HG02678 (cell line): ENCODE data around the gene MGAM2.
"Not testable (repeated sequence)": the region's sequence is repeated elsewhere in the genome, so short reads cannot be mapped to it uniquely, and the experiment has no call there.

Source experiments
- ATAC-seq: cut with Tn5 transposase; IDR thresholded peaks from one replicate; pipeline ENCODE4 v1.9.1; 2021; ENCODE audit warnings: mild to moderate bottlenecking, moderate library complexity; ENCODE audit not compliant: unreplicated experiment

The MGAM2 gene

DNA sequence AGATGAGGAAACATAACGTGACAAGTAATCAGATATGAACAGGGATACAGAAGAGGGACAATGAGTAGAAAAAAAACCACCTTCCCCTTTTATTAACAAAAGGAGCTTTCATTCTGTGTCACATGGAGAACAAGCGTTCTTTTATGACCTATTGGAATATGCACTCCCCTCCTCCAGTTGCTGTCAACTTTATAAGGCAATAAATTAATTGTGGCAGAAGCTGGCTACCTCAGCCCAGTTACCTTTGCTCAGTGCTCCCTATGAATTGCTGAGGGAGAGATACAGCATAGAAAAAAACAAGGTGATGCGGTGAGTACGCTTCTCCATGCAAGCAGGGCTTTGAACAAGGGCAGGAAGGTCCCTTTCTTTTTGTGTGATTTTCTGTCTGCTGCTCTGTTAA is at the start of gene MGAM2:
Gene MGAM2, plus strand, starts transcription at position 220 of the 400 bp plus-strand sequence. CDS start 5,156 bp downstream, outside the sequence.
- ATAC-seq = no peak

DNA sequence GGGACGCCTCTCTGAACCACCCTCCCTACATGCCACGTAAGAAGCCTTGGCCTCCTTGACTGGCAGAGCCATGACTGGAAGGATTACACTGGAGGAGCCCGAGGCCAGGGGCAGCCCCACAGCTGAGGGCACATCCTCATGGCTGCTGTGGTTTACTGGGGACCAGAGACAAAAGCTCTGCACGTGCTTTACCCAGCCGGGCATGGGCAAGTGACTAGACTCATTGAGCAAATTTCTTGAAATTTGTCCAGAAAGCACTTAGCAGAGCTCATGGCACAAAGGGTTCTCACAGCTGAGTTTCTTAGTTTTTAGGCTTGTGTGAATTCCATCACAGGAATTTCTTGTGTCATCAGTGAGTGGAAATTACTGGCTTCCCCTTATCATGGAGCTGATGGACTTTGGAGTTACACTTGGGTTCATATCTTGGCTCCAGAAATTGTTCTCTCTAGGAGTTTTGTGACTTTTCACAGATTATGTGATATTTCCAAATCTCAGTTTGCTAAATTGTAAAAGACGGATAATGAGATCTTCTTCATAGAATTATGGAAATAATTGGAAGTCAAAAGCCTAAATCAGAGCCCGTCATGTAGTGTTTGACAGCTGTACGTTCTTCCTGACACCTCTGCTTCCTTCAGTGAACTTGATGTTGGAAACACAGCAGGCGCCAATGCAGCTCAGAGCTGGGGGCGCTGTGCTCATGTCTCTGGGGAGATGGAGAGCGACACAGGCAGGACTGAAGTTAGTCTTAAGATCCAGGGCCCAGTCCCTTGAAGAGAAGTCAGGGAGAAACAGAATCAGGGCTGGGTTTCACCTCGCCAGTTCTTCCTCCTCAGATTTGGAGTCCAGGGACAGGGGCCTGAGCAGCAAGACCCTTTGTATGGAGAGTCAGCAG is 47.7 kb upstream of the MGAM2 start:
- ATAC-seq = no peak

DNA sequence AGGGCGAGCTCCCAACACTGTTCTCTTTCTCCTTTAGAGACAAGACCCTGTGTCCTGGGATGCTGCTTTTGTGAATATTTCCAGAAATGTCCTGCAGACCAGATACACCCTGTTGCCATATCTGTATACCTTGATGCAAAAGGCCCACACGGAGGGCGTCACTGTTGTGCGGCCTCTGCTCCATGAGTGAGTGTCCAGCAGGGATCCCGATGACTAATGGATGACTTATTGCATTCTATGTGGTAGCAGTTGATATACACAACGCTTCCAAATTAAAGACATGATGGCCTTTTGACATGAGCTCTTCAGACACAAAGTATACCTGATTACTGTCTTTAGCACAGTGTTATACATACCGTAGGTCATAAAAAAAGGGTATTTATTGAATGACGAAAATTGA is 45.0 kb upstream of the MGAM2 start:
- ATAC-seq = no peak

DNA sequence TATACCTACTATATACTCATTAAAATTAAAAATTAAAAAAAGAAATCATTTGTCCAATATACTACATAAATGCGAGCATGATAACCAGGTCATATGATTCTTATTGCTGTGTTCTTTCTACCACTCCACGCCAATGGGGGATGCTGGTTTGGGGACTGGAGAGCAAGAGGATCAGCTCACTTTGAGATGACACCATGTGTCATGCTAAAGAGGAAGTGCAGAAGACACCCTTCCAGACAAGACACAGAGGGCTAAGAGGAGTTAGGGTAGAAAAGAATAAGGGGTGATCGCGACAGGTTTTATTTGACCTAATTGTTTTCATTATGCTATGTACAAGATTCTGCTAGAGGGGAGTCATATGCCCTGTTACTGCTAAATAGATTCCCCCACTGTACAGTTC is 33.8 kb upstream of the MGAM2 start:
- no peak for ATAC-seq

DNA sequence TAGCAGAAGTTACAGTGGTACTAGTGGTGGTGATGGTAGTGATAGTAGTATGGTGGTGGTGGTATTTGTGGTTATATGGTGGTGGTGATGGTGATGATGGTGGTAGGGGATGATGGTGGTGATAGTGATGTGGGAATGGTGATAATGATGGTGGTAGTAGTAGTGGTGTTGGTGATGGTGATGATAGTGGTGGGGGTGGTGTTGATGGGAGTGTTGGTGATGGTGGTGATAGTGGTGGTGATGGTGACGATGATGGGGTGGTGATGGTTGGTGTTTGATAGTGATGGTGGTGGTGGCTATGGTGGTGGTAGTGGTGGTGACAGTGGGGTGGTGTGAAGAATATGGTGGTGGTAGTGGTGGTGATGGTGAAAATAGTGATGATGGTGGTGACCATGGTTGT is 27.9 kb upstream of the MGAM2 start:
- ATAC-seq = no peak

DNA sequence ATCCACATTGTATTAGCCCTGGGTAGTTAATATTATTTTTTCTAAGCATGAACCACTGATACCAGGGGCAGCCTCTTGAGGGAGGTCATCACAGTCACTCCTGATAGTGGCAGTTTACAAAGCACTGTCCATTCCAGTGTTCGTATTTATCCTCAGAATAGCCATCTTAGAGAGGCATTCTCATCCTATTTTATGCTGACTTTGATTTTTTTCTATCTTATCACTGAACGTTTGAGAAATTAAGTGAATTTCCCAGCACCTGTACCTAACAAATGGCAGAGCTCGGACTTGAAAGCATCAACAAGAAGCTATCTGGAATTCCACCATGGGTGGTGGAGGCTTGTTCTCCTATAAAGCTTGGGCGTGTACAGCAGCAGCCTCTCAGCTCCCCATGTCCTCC is 26.1 kb upstream of the MGAM2 start:
- ATAC-seq = no peak

DNA sequence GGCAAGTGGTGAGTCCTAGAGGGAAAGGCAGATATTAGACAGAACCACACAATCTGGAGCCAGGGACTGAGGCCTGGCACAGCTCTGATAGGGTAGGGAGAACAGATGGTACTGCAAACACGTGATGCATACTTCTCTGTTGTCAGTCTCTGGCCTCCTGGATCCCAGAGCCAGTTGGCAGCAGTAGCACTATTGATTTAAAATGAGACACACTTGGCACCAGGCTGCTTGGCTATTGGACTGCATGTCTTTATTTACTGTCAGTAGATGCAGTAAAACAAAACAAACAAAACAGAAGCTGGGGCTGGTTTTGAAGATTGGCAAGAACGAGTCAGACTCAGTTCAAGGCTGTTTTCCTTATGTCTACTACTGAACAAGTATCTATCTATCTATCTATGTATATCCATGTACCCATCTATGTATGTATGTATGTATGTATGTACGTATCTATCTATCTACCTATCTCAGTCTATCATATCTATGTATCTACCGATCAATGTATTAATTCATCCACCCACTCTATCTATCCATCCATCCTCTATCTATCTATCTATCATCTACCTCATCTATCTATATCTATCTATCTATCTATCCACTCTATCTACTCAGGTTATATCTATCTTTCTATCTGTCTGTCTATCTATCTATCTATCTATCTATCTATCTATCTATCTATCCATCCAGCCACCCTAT is 23.4 kb upstream of the MGAM2 start:
- ATAC-seq = no peak

DNA sequence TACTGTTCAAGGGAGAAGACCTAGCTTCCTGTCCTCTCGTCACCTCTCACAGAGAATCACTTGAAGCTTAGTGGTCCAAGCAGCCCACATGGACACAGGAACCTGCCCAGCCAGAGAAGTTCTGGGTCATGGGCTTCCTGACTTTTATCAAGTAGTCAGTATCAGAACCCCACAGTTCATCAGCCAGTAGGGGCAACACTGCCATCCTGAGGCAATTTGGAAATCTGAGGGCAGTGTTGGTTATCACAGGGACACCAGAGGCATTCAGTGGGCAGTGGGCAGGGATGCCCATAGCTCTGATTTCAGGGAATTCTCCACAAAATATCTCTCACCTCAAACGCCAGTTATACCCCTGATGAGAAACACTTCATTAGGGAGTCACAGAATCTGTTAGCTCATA is 22.5 kb upstream of the MGAM2 start:
- no peak for ATAC-seq

DNA sequence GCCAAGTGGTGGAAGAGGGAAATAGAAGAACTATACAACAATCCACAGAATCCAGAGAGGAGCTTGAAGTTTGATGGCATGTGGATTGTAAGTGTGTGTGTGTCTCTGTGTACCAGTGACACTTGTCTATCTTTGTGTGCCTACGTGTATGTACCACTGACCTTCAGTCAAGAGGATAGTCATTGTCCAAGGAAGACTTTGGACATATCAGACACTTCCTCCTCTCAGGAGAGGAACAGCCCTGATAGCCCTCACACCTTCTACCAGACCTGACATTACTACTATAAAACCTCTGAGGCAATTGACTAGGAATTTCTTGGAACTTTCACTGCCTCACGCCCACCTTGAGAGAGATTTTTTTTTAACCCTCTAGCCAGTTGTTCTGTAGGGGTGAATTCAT is 19.6 kb upstream of the MGAM2 start:
- ATAC-seq = no peak

DNA sequence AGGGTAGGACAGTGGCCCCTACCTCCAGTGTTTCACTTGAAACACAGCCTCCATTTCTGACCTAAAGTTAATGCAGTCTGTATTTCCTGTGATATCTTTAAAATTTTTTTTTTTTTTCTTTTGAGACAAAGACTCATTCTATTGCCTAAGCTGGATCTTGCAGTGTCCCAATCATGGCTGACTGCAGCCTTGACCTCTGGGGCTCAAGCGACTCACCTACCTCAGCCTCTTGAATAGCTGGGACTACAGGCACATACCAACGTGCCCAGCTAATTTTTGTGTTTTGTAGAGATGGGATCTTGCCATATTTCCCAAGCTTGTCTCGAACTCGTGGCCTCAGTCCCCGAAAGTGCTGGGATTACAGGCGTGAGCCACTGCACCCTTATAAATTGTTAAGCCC is 16.7 kb upstream of the MGAM2 start:
- no peak for ATAC-seq

DNA sequence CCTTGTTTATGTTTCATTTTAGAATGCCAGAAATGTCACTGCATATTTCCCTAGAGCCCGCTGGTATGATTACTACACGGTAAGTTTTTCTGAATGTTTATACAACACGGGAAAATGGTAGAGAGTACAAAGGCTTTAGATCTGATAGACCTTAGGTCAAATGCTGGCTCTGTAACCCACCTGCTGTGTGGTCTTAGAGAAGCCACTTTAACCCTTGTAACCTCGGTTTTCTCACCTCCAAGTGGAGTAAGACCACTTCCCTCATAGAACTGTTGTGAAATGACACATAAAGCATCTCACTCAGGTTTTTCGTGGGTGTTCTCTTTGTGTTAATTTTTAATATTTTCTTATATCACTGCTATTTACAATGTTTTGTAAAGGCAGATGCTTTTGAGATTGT is 13.9 kb upstream of the MGAM2 start:
- no peak for ATAC-seq

DNA sequence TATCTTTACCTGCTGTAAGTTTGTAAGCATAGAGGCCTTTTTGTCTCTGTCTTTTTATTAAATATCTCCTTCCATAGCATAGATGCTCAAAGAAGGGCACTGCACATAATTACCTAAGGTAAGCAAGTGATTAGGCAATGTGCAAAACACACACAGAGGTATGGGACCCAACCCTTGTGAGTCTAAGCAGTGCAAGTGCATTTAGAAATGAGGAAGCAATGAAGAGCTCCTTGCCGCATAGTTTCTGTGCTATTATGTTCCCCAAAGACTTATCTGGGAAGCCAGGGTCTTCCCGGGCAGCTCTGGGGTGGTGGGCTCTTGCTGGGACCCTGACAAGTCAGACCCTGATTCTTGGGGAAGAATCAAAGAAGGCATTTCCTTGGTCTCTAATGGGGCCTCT is 13.5 kb upstream of the MGAM2 start:
- no peak for ATAC-seq

DNA sequence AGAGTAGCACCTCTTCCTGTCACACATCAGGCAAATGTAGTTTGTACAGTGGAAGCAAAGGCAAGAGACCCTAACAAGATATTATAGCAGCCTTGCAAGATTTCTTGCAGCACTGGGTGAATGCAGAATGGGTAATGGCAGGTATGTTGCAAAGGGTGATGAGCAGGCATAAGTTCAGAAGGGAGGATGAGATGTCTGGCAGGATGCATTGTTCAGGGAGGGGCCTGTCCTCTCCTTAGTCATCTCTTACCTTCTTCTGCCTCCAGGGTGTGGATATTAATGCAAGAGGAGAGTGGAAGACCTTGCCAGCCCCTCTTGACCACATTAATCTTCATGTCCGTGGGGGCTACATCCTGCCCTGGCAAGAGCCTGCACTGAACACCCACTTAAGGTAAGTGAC is 12.2 kb upstream of the MGAM2 start:
- ATAC-seq = not testable (repeated sequence)

DNA sequence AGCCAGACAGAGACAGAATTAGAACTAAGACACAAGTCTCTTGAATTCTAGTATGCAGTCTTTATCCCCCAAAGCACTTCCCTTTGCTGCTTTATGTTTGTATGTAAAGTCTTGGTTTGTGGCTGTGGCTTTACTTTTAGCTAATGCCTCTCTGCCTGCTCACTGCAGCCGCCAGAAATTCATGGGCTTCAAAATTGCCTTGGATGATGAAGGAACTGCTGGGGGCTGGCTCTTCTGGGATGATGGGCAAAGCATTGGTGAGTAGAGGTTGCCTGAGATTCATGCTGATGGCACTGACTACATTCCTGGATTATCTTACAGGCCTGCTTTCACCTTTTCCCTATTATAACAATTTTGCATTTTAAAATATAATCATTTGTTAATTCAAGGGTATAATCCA is 10.9 kb upstream of the MGAM2 start:
- ATAC-seq = no peak

DNA sequence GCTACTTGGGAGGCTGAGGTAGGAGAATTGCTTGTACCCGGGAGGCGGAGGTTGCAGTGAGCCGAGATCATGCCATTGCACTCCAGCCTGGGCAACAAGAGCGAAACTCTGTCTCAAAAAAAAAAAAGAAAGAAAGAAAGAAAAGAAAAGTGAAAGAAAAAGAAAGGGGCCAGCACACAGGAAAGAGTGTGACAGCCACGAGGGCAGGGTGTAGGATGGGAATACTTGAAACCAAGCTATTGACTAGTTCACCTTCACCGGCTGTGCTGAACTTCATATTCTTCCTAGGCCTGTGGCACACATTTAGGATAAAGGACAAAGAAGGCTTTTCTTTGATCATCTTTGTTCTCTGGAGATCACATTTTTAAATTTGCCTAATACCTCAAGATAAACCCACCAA is 9.7 kb upstream of the MGAM2 start:
- ATAC-seq = not testable (repeated sequence)

DNA sequence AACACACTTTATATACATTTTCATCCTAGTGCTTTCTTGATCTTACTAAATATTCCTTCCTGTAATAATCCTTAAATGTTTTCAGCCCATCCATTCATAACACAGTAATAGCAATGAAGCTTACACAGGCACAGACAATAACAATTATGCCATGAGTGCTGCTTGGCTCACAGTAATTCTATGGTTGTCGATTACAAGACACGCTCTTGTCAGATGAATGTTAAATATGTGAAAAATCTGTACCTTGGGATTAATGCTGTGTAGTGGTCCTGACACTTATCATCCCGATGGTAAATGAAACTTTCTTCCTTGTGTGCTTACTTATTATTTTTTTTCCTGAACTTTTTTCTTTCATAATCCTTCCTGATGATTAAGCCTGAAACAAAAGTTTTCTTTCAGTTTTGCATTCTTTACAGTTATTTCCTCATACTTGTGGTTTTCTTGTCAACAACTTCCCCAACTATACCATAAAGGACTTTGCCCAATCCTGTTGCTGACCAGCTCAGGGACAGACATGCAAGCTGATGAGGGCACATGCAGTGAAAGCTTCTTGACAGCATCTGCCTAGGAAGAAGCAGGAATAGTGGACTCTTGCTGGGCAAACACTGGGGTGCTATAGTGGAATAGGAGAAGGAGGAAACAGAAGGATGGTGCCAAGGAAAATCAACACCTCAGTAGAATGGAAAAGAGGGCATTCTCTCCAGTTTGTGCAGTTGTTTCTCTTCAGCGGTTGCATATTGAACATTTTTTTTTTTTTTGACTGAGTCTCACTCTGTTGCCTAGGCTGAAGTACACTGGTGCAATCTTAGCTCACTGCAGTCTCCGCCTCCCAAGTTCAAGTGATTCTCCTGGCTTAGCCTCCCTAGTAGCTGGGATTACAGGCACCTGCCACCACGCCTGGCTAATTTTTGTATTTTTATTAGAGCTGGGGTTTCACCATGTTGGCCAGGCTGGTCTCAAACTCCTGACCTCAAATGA is 6.7 kb upstream of the MGAM2 start:
- ATAC-seq = no peak

DNA sequence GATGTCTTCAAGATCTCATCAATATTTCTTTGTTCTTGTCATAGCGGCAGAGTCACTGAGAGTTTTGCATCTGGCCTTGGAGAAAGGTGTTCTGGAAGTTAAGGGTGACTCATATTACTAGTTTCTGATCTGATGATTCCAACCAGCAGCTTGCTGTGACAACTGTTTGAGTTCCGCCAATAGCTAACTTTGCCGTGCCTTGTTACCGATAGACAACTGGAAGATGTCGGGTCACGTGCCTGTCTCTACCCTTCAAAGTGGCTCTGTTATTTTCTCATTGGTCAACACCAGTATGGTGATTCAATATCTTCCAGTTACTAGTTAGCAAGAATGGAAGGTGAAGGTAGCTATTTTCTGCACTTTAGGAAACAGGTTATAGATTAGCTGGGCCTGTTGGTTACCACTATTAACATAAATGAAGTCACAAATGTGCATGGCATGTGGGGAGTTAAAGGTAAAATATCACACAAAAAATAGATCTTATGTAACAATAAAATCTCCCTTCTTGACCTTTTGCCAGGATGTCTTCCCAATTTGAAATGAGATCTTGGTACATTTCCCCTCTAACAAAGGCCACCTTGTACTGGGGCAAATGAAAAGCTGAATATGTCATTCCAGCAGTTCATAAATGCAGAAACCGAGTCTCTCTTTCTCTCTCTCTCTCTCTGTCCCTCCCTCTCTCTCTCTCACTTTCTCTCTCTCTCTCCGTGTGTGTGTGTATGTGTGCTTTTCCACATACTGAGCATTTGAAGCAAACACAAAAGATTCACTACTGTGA is 2.6 kb upstream of the MGAM2 start:
- ATAC-seq = no peak

DNA sequence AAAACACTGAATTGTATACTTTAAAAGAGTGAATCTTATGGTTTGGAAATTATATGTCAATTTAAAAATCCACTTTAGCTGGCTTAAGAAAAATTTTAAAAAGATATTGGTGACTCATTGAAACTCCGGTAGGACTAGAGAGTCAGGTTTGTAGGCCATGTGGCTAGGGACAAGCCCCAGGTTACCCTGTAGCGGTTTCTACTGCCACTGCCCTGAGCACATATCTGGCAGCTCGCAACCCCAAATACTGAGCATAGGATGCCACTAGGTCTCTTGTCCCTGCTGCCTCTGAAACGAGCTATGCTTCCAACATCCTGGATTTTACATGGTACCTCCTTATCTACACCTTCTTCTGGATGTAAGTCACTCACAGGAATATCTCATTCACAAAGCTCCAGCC is 1.4 kb upstream of the MGAM2 start:
- ATAC-seq = no peak

DNA sequence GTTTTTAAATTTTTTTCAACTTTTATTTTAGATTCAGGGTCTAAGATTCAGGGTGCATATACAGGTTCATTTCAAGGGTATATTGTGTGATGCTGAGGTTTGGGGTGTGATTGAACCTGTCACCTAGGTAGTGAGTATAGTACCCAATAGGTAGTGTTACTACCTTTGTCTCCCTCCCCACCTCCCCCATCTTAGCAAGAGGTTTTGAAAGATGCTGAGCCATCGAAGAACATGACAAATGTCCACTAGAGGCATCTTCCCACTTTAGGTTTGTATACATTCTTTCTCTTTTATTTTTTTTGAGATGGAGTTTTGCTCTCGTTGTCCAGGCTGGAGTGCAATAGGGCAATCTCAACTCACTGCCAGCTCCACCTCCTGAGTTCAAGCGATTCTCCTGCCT is 880 bp upstream of the MGAM2 start:
- no peak for ATAC-seq

DNA sequence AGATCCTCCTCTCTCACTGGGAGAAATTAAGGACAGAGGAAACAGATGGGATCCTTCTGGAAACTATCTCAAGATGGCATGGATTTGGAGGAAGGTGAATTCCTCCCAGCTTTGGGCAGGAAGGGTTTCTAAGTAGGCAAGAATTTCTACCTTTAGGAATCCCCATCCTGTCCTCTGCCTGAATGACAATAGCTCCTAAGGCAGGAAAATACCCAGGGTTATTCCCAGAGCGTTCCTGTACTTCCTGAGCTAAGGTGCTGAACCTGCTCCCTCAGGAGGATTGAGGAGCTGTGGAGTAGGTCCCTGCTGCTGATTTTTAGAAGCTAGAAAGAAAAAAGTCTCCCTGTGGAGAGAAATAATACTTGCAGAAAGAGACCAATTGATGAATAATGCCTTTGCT is 568 bp downstream of the MGAM2 start:
- ATAC-seq = no peak
